ENCODE data around the gene RNPC3.

GRCh38 chr1:103525607-103526507, at the start of gene RNPC3:
- TF ChIP-seq EZH2 (IDR thresholded peaks at IDR 0.05; ENCODE audit: insufficient read depth, poor library complexity, severe bottlenecking) (no peak), EZH2phosphoT487 (IDR thresholded peaks at IDR 0.05; ENCODE audit: insufficient read depth, low read depth) (no peak)

Data from GM23248 (cell line).